ENCODE results near the gene VWF.

GRCh38 chr12:5987573-5987972 is 136.9 kb downstream of the VWF start:
- TF ChIP-seq CTCF (conservative IDR thresholded peaks at IDR 0.05; ENCODE audit: low read depth, low read length) (no peak), MXI1 (IDR thresholded peaks at IDR 0.05; ENCODE audit: borderline replicate concordance, low read depth, low read length) (no peak), MAFK (IDR thresholded peaks at IDR 0.05; ENCODE audit: low read depth, low read length) (no peak), ELK1 (IDR thresholded peaks at IDR 0.05; ENCODE audit: borderline replicate concordance, low read depth, low read length) (no peak), POLR2A (IDR thresholded peaks at IDR 0.05; ENCODE audit: low read depth, low read length) (no peak), RAD21 (IDR thresholded peaks at IDR 0.05; ENCODE audit: low read length) (no peak), MAZ (IDR thresholded peaks at IDR 0.05; ENCODE audit: borderline replicate concordance, low read depth, low read length) (no peak), NFE2L2 (IDR thresholded peaks at IDR 0.05; ENCODE audit: low read depth, low read length) (no peak), CHD1 (IDR thresholded peaks at IDR 0.05; ENCODE audit: low read depth, low read length) (no peak), BHLHE40 (IDR thresholded peaks at IDR 0.05; ENCODE audit: low read depth, low read length) (no peak)
- TF ChIP-seq, protein P1, sequence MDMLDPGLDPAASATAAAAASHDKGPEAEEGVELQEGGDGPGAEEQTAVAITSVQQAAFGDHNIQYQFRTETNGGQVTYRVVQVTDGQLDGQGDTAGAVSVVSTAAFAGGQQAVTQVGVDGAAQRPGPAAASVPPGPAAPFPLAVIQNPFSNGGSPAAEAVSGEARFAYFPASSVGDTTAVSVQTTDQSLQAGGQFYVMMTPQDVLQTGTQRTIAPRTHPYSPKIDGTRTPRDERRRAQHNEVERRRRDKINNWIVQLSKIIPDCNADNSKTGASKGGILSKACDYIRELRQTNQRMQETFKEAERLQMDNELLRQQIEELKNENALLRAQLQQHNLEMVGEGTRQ (IDR thresholded peaks at IDR 0.05; ENCODE audit: low read depth, low read length) = no peak

Measured in IMR-90 (cell line).